GM18861 (cell line): Measurements from ENCODE around the gene STK24.

ENCODE experiments used
- ATAC-seq: cut with Tn5 transposase; IDR thresholded peaks from one replicate; pipeline ENCODE4 v1.9.1; 2021; ENCODE audit not compliant: unreplicated experiment

The STK24 gene

GRCh38 chr13:98454389-98454881, 122.5 kb downstream of the STK24 start:
- no peak for ATAC-seq

- ATAC-seq = no peak
These were observed 123.8 kb downstream of the STK24 start for GRCh38 chr13:98452851-98453843.

- ATAC-seq = no peak
These were observed 125.0 kb downstream of the STK24 start for GRCh38 chr13:98451676-98452470.

- ATAC-seq = no peak
These were observed 126.3 kb downstream of the STK24 start for GRCh38 chr13:98450539-98451111.

- no peak for ATAC-seq
These were observed 126.9 kb downstream of the STK24 start for GRCh38 chr13:98450026-98450425.

GRCh38 chr13:98449273-98449672, 127.6 kb downstream of the STK24 start:
- ATAC-seq = no peak

- no peak for ATAC-seq
These were observed 128.3 kb downstream of the STK24 start for GRCh38 chr13:98448642-98448928.

- ATAC-seq = no peak
These were observed 128.8 kb downstream of the STK24 start for GRCh38 chr13:98447881-98448641.

- ATAC-seq = no peak
These were observed 129.8 kb downstream of the STK24 start for GRCh38 chr13:98447130-98447529.

- no peak for ATAC-seq
These were observed 130.7 kb downstream of the STK24 start for GRCh38 chr13:98446234-98446621.

- ATAC-seq = peak; percentile 93
These were observed 131.3 kb downstream of the STK24 start for GRCh38 chr13:98445340-98446233.

GRCh38 chr13:98444381-98444780, 132.5 kb downstream of the STK24 start:
- no peak for ATAC-seq

GRCh38 chr13:98443800-98444325, 133.0 kb downstream of the STK24 start:
- ATAC-seq = no peak

- ATAC-seq = no peak
These were observed 133.6 kb downstream of the STK24 start for GRCh38 chr13:98443329-98443728.

GRCh38 chr13:98442391-98443230, 134.3 kb downstream of the STK24 start:
- ATAC-seq = no peak

GRCh38 chr13:98441056-98441676, 135.7 kb downstream of the STK24 start:
- no peak for ATAC-seq

GRCh38 chr13:98440390-98441055, 136.4 kb downstream of the STK24 start:
- ATAC-seq = no peak

- no peak for ATAC-seq
These were observed 137.0 kb downstream of the STK24 start for GRCh38 chr13:98439896-98440295.
